Measurements from ENCODE around the gene PTPRT. TPM values are rescaled to one million over a fixed set of nuclear protein-coding genes. Genes with fewer than 3 reads are reported as not detected.

The PTPRT gene
- total RNA-seq, 1 experiment from 2014 or later, result not detected

DNA sequence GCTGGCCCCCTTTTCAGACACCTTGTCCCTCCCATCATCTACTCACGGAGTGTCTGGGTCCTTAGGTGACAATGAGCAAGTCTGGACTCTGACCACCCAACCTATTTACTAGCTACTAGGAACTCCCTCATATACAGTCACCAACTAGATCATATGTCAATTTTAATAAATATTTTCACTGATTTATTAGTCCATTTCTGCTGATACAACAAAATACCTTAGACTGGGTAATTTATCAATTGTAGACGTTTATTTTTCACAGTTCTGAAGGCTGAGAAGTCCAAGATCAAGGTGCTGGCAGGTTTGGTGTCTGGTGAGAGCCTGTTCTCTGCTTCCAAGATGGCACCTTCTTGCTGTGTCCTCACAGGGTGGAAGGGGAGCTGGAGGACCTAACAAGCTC, 229.7 kb downstream of the PTPRT start:
- H3K4me3 ChIP-seq (ENCODE audit: low read depth, low read length, poor library complexity, severe bottlenecking), result no peak overlapping the region
- peaks cover 17% of the 10 kb centered on the region for H3K27me3 ChIP-seq (replicated peaks; ENCODE audit: insufficient read depth, low read depth, low read length, poor library complexity)
- no peak for DNase-seq (ENCODE audit: low spot score)
- H3K9me3 ChIP-seq (ENCODE audit: low read depth, low read length, poor library complexity, severe bottlenecking), result no peaks in the 10 kb centered on the region
- TF ChIP-seq, protein P1, sequence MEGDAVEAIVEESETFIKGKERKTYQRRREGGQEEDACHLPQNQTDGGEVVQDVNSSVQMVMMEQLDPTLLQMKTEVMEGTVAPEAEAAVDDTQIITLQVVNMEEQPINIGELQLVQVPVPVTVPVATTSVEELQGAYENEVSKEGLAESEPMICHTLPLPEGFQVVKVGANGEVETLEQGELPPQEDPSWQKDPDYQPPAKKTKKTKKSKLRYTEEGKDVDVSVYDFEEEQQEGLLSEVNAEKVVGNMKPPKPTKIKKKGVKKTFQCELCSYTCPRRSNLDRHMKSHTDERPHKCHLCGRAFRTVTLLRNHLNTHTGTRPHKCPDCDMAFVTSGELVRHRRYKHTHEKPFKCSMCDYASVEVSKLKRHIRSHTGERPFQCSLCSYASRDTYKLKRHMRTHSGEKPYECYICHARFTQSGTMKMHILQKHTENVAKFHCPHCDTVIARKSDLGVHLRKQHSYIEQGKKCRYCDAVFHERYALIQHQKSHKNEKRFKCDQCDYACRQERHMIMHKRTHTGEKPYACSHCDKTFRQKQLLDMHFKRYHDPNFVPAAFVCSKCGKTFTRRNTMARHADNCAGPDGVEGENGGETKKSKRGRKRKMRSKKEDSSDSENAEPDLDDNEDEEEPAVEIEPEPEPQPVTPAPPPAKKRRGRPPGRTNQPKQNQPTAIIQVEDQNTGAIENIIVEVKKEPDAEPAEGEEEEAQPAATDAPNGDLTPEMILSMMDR (conservative IDR thresholded peaks at IDR 0.05; ENCODE audit: low read depth, low read length), result no peak
- TF ChIP-seq EZH2 (IDR thresholded peaks at IDR 0.05; ENCODE audit: borderline replicate concordance, low read depth, low read length, poor library complexity, severe bottlenecking), result no peak
- no peaks in the 10 kb centered on the region for H3K4me1 ChIP-seq (ENCODE audit: insufficient read depth, low read length, poor library complexity, severe bottlenecking)
- H3K36me3 ChIP-seq (ENCODE audit: insufficient read depth, low read length, poor library complexity, severe bottlenecking), result no peaks in the 10 kb centered on the region
- intact Hi-C loops (cut with micrococcal nuclease; ENCODE audit: unreplicated experiment), result loop anchor here (10.0 kb wide), 1 partner anchor 55 kb away; no protein-coding TSS in a partner anchor
- H3K27ac ChIP-seq (ENCODE audit: low read depth, low read length, poor library complexity, severe bottlenecking), result no peak overlapping the region
- CTCF ChIA-PET, result no interaction called here
- no TSS peak for BruUV-seq (replicated peaks)
- POLR2A ChIA-PET (ENCODE audit: low non-redundant PET), result no interaction called here

DNA sequence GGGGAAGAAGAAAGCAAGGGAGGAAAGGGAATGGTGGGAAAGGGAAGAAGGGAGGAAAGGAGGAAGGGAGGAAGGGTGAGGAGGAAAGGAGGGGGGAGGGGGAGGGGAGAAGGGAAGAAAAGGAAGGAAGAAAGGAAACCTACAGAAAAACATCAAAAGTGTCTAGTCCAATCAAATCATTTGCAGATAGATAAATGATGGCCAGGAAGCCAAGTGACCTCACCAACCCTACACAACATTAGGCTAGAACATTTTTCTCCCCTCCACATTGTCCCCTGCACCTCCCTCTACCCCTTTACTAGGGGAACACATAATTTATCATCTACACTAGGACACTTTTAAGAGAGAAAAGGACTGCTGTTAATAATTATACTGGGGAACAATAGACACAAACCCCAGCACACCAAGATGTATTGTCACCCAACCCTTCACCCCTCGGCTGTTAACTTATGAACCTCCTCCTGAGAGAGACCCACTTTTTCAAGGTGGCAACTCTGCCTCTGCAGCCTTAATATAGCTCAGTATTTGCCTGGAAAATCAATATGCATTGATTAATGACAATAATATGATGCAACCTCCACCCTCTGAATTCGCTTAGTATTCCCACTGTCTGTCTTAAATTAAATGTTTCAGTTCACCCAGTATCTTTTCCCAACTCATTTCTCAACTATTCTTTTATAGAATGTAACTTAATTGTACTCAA, 231.2 kb downstream of the PTPRT start:
- H3K9me3 ChIP-seq (ENCODE audit: low read depth, low read length, poor library complexity, severe bottlenecking), result no peaks in the 10 kb centered on the region
- no peak overlapping the region for H3K4me3 ChIP-seq (ENCODE audit: low read depth, low read length, poor library complexity, severe bottlenecking)
- H3K36me3 ChIP-seq (ENCODE audit: insufficient read depth, low read length, poor library complexity, severe bottlenecking), result no peaks in the 10 kb centered on the region
- H3K4me1 ChIP-seq (ENCODE audit: insufficient read depth, low read length, poor library complexity, severe bottlenecking), result no peaks in the 10 kb centered on the region
- no peak for DNase-seq (ENCODE audit: low spot score)
- intact Hi-C loops (cut with micrococcal nuclease; ENCODE audit: unreplicated experiment), result no loop called here
- ChIA-PET POLR2A (ENCODE audit: low non-redundant PET) (no interaction called here), CTCF (no interaction called here)
- BruUV-seq (replicated peaks), result no TSS peak
- no peak overlapping the region for H3K27ac ChIP-seq (ENCODE audit: low read depth, low read length, poor library complexity, severe bottlenecking)
- TF ChIP-seq EZH2 (IDR thresholded peaks at IDR 0.05; ENCODE audit: borderline replicate concordance, low read depth, low read length, poor library complexity, severe bottlenecking), result no peak
- TF ChIP-seq, protein P1 (conservative IDR thresholded peaks at IDR 0.05; ENCODE audit: low read depth, low read length), result no peak
- H3K27me3 ChIP-seq (replicated peaks; ENCODE audit: insufficient read depth, low read depth, low read length, poor library complexity), result peaks cover 8% of the 10 kb centered on the region

DNA sequence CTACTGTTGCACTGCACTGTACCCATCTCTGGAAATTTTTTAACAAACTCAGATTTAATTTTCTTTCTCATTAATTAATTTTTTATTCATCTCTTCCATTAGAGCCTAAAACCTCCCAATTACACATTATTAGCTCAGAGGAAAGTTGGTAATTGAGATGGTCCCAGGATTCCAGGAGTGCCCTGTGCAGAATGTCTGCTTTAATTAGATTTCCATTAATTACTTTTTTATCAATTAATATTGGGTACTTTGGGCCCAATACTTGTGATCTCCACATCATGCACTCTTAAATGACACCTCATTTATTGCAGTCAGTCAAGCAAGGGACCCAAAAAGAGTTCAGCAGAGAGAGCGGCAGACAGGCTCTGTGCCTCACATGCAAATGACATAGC, 232.0 kb downstream of the PTPRT start:
- BruUV-seq (replicated peaks), result no TSS peak
- ChIA-PET POLR2A (ENCODE audit: low non-redundant PET) (no interaction called here), CTCF (no interaction called here)
- no peak for DNase-seq (ENCODE audit: low spot score)
- Histone ChIP-seq H3K27me3 (replicated peaks; ENCODE audit: insufficient read depth, low read depth, low read length, poor library complexity) (peaks cover 8% of the 10 kb centered on the region), H3K27ac (ENCODE audit: low read depth, low read length, poor library complexity, severe bottlenecking) (no peak overlapping the region), H3K4me1 (ENCODE audit: insufficient read depth, low read length, poor library complexity, severe bottlenecking) (no peaks in the 10 kb centered on the region), H3K9me3 (ENCODE audit: low read depth, low read length, poor library complexity, severe bottlenecking) (no peaks in the 10 kb centered on the region), H3K36me3 (ENCODE audit: insufficient read depth, low read length, poor library complexity, severe bottlenecking) (no peaks in the 10 kb centered on the region), H3K4me3 (ENCODE audit: low read depth, low read length, poor library complexity, severe bottlenecking) (no peak overlapping the region)
- intact Hi-C loops (cut with micrococcal nuclease; ENCODE audit: unreplicated experiment), result no loop called here
- no peak for TF ChIP-seq EZH2 (IDR thresholded peaks at IDR 0.05; ENCODE audit: borderline replicate concordance, low read depth, low read length, poor library complexity, severe bottlenecking)
- TF ChIP-seq, protein P1 (conservative IDR thresholded peaks at IDR 0.05; ENCODE audit: low read depth, low read length), result no peak
